ENCODE results near the gene MMP25.

DNA sequence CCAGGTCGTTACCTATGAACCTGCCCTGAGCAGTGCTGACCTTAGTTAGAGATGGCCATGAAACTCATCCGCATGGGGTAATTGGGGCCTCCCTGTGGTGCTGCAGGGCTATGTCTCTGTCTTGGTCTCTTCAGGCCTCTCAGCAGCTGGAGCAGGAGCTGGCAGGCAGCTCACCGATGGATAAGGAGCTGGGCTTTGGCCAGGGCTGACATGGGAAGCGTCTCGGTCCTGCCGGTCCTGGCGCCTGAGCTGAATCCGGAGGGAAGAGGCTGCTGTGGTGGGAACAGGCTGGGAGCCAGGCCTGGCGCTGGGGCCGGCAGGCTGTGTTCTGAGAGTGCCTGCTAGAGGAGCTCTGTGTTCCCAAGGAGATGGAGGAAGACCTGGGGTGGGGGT, 29.2 kb downstream of the MMP25 start:
- TF ChIP-seq, protein P1, sequence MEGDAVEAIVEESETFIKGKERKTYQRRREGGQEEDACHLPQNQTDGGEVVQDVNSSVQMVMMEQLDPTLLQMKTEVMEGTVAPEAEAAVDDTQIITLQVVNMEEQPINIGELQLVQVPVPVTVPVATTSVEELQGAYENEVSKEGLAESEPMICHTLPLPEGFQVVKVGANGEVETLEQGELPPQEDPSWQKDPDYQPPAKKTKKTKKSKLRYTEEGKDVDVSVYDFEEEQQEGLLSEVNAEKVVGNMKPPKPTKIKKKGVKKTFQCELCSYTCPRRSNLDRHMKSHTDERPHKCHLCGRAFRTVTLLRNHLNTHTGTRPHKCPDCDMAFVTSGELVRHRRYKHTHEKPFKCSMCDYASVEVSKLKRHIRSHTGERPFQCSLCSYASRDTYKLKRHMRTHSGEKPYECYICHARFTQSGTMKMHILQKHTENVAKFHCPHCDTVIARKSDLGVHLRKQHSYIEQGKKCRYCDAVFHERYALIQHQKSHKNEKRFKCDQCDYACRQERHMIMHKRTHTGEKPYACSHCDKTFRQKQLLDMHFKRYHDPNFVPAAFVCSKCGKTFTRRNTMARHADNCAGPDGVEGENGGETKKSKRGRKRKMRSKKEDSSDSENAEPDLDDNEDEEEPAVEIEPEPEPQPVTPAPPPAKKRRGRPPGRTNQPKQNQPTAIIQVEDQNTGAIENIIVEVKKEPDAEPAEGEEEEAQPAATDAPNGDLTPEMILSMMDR (conservative IDR thresholded peaks at IDR 0.05; ENCODE audit: low read length): no peak
- TF ChIP-seq EZH2phosphoT487 (IDR thresholded peaks at IDR 0.05; ENCODE audit: borderline replicate concordance, low read depth, low read length): no peak

Measured in OCI-LY7 (cell line).